GM21526 (cell line): Measurements from ENCODE around the gene PRAF2.

Source experiments
- ATAC-seq: cut with Tn5 transposase; IDR thresholded peaks from one replicate; pipeline ENCODE4 v1.9.1; 2021; ENCODE audit warnings: moderate library complexity; ENCODE audit not compliant: unreplicated experiment, low FRiP score

Gene PRAF2, protein sequence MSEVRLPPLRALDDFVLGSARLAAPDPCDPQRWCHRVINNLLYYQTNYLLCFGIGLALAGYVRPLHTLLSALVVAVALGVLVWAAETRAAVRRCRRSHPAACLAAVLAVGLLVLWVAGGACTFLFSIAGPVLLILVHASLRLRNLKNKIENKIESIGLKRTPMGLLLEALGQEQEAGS

GRCh38 chrX:49073601-49074575, at the start of gene PRAF2:
Gene PRAF2, minus strand, starts transcription at chrX:49074002. Its CDS starts 15 bp downstream, at chrX:49073987.
- peak; percentile 77 for ATAC-seq

GRCh38 chrX:49122499-49122898, 48.7 kb upstream of the PRAF2 start:
- no peak for ATAC-seq

GRCh38 chrX:49120091-49120490, 46.3 kb upstream of the PRAF2 start:
- ATAC-seq = no peak

GRCh38 chrX:49117581-49117980, 43.8 kb upstream of the PRAF2 start:
- no peak for ATAC-seq

DNA sequence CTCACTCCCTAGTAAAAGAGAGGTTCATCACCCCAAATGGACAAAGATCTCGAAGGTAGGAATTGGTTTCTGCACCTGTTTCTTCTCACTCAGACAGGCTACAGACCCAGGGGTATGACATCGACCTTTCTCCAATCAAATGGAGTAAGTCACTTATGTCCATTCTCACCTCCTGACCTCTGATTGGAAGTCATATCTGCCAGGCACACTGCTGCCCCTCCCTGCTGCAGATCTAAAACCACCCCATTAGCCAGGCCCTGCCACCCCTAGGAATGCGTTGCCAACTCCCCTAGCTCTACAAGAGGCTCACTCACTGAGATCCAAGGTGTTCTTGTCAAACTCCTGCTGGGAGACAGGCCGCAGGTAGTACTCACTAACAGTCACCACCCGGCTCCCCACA, 42.9 kb upstream of the PRAF2 start:
- ATAC-seq = no peak

DNA sequence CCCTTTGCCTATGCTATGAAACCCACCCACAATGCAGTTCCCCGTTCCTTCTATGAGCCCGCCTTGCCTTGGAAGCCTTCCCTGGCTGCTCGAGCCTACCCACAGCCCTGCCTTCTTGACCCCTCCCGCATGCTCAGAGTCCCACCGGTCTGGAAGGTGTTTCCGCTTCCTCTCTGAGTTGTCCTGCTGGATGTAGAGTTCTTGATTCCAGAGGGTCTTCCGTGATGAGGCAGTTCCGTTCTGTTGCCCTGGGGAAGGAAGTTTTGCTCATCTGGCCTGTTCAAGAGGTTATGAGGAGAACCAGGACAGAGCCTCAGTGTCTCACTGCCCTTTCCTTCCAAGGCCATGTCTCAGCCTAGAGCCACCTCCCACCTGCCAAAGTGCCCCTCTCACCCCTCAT, 42.3 kb upstream of the PRAF2 start:
- no peak for ATAC-seq

GRCh38 chrX:49111791-49112190, 38.0 kb upstream of the PRAF2 start:
- no peak for ATAC-seq

DNA sequence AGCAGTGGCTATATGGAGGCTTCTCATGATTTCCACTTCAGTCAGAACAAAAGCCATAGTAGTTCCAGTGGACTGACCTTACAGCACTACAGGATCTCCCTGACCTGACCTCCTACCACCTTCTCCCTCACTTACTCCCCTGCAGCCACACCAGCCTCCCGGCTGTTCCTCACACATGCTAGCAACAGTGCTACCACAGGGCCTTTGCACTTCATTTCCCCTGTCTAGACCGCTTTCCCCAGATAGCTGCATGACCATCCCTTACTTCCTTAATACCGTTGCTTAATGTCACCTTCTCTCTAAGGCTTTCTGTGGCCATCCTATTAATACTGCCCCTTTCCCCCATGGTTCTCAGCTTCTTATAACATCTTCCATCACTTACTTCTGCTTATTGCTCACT, 36.6 kb upstream of the PRAF2 start:
- no peak for ATAC-seq

- ATAC-seq = no peak
These were observed 34.8 kb upstream of the PRAF2 start for GRCh38 chrX:49108641-49109040.

GRCh38 chrX:49106930-49107329, 33.1 kb upstream of the PRAF2 start:
- no peak for ATAC-seq

DNA sequence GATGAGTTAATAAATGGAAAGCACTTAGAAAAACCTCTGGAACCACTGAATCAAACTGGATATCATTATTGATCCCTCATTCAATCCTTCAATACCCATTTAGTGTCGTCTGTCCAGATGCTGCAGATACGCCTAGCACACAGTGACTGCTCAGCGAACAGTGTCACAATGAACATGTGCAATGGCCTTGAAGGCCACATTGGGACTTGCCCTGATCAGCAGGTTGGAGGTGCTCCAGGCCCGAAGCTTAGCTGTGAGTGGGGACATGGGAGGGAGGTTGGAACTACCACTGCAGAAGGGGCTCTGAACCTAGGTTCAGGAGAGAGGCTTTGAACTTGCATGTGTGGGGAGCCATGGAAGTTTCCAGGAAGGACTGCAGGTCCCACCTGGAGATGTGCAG, 32.5 kb upstream of the PRAF2 start:
- ATAC-seq = no peak

GRCh38 chrX:49103637-49104036, 29.8 kb upstream of the PRAF2 start:
- no peak for ATAC-seq

DNA sequence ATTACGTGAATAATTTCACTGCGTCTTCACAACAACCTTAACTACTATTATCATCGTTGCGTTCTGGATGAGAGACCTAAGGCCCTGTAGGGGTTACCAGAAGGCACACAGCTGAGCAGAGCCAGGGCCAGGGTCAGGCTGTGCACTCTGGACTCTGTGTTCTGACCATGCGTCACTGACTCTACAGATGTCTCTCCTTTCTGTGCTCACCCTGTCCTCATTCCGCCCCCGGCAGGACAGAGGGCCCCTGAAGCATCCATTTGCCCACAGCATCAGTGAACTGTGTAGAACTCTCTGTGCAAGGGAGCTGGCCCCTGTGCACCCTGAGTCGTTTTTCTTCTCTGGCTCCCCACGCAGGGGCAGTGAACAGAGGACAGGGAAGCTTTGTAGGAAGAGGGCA, 28.4 kb upstream of the PRAF2 start:
- ATAC-seq = no peak

GRCh38 chrX:49101629-49101984, 27.8 kb upstream of the PRAF2 start:
- ATAC-seq = peak; percentile 16

GRCh38 chrX:49100704-49101628, 27.2 kb upstream of the PRAF2 start:
- ATAC-seq = peak; percentile 89

DNA sequence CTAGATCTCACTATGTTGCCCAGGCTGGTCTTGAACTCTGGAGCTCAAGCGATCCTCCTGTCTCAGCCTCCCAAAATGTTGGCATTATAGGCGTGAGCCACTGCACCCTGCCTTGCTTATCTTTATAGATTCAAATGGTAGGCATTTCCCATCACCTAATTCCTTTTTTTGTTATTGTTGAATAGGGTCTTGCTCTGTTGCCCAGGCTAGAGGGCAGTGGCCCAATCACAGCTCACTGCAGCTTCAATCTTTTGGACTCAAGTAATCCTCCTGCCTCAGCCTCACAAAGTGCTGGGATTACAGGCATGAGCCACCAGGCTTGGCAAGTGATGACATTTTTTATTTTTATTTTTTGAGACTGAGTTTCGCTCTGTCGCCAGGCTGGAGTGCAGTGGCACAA, 22.6 kb upstream of the PRAF2 start:
- no peak for ATAC-seq

GRCh38 chrX:49089553-49089952, 15.8 kb upstream of the PRAF2 start:
- ATAC-seq = no peak

GRCh38 chrX:49082271-49082871, 8.6 kb upstream of the PRAF2 start:
- no peak for ATAC-seq

DNA sequence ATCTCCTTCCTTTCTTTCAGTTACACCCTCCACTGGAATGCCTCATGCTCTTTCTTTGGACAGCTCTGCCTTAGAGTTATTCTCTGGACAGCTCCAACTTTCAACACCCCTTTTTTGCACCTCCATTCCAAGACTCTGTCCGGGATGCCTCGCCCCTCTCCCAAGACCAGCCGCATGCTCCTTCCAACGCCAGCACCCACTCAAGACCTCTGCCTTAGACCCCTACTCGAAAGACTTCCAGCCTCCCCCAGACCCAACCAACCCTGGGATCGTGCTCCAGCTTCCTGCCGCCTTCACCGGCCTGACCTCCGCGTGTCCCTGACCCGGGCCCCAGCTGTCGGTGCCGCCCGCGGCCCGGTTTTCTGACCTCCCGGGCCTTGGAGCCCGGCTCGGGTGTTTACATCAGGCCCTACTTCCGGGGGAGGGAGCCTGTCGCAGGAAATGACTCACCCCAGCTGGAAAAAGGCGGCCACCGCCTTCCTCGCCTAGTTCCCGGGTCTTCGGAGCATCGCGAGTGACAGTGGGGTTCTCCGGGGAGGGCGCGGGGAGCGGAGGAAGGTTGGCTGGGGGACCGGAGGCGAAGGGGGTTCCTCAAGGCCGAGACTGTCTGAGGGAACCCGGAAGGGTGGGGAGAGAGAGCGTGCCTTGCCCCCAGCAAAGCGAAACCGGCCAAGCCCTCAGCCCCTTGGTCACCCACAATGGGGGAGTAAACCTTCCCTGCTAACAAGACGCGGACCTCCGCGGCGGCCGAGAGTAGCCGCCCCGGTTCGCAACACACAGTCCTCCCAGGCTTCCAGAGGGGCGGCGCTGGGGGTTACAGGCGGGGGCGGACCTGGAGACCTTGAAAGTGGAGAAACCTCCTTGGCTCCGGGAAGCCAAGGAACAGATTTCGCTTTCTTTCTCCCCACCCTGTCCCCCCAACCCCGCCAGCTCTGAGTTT, 6.0 kb upstream of the PRAF2 start, which contains the start of gene WDR45:
TSS of gene WDR45 (minus strand) at position 399 of the 940 bp plus-strand sequence. CDS start 1,792 bp downstream, outside the sequence.
- ATAC-seq = peak; percentile 49
